ENCODE data around the gene NAA60.

GRCh38 chr16:3454093-3454492 is 10.6 kb downstream of the NAA60 start:
- TF ChIP-seq CTCF (IDR thresholded peaks at IDR 0.05) (no peak), POLR2A (IDR thresholded peaks at IDR 0.05) (no peak)

All from adrenal gland (tissue), 5 donors.